Tibial nerve (tissue), 4 donors: ENCODE measurements around the gene NFATC3.

Experiments
- CTCF ChIP-seq, 5 experiments: fragments of 200-600 bp in 3 of 5; fragments of 450-650 bp in 2 of 5; sonication (generic) in 3 of 5; IDR thresholded peaks; one replicate each; pipeline ENCODE4 v1.5.1; 2016 to 2019; ENCODE audit warnings: antibody characterized with exemption in 5 of 5, mild to moderate bottlenecking in 3 of 5, moderate library complexity in 2 of 5
- EP300 ChIP-seq, 2 donors: sonication (generic); formaldehyde crosslinking; IDR thresholded peaks; one replicate each; pipeline ENCODE4 v1.6.1; 2017; ENCODE audit warnings: antibody characterized with exemption in 2 of 2, mild to moderate bottlenecking in 1 of 2
- POLR2A ChIP-seq, 2 donors: fragments of 450-650 bp; IDR thresholded peaks; one replicate each; pipeline ENCODE4 v1.6.1; 2017; ENCODE audit warnings: antibody characterized with exemption in 2 of 2, mild to moderate bottlenecking in 2 of 2, moderate library complexity in 2 of 2

- TF ChIP-seq POLR2A (IDR thresholded peaks at IDR 0.05), result no peak
- no peak for TF ChIP-seq EP300 (IDR thresholded peaks at IDR 0.05)
- no peak for TF ChIP-seq CTCF (IDR thresholded peaks at IDR 0.05)
Observed at GRCh38 chr16:68086336-68086841, 1.2 kb downstream of the NFATC3 start.
